Activated CD8-positive, alpha-beta memory T cell treated with anti-CD3 and anti-CD28 coated beads for 4 hours (primary cell): ENCODE measurements around the gene STAM2.
"Not testable (repeated sequence)": the region's sequence is repeated elsewhere in the genome, so short reads cannot be mapped to it uniquely, and the experiment has no call there.

Source experiments
- DNase-seq, 2 donors: peaks; one replicate each; pipeline ENCODE4 v3.0.0-alpha.2; 2020; ENCODE audit warnings: low read depth in 2 of 2

The STAM2 gene

GRCh38 chr2:152106464-152106863, 69.1 kb downstream of the STAM2 start:
- no peak for DNase-seq

- DNase-seq: no peak
These were observed 72.3 kb downstream of the STAM2 start for GRCh38 chr2:152103271-152103670.

GRCh38 chr2:152100961-152101360, 74.6 kb downstream of the STAM2 start:
- no peak for DNase-seq

- no peak for DNase-seq
These were observed 76.1 kb downstream of the STAM2 start for GRCh38 chr2:152099367-152100050.

GRCh38 chr2:152098496-152099366, 76.8 kb downstream of the STAM2 start, which contains the start of gene CACNB4:
TSS of gene CACNB4 (minus strand) at chr2:152099044.
- no peak for DNase-seq

GRCh38 chr2:152097801-152098495, 77.6 kb downstream of the STAM2 start:
- no peak for DNase-seq

GRCh38 chr2:152097290-152097800, 78.2 kb downstream of the STAM2 start:
- no peak for DNase-seq

- no peak for DNase-seq
These were observed 80.4 kb downstream of the STAM2 start for GRCh38 chr2:152095146-152095545.

GRCh38 chr2:152094014-152094413, 81.5 kb downstream of the STAM2 start:
- no peak for DNase-seq

GRCh38 chr2:152093464-152093863, 82.1 kb downstream of the STAM2 start:
- DNase-seq: no peak

- DNase-seq: no peak
These were observed 83.5 kb downstream of the STAM2 start for GRCh38 chr2:152092095-152092494.

- not testable (repeated sequence) for DNase-seq
These were observed 84.8 kb downstream of the STAM2 start for GRCh38 chr2:152090726-152091125.

- DNase-seq: no peak
These were observed 86.3 kb downstream of the STAM2 start for GRCh38 chr2:152089238-152089637.

GRCh38 chr2:152088006-152088405, 87.6 kb downstream of the STAM2 start:
- DNase-seq: no peak

GRCh38 chr2:152086231-152086630, 89.3 kb downstream of the STAM2 start:
- DNase-seq: no peak

- DNase-seq: no peak
These were observed 91.5 kb downstream of the STAM2 start for GRCh38 chr2:152084076-152084475.

GRCh38 chr2:152083202-152083875, 92.2 kb downstream of the STAM2 start:
- no peak for DNase-seq

GRCh38 chr2:152078662-152079061, 96.9 kb downstream of the STAM2 start:
- no peak for DNase-seq

GRCh38 chr2:152078023-152078422, 97.5 kb downstream of the STAM2 start:
- no peak for DNase-seq

- no peak for DNase-seq
These were observed 100.0 kb downstream of the STAM2 start for GRCh38 chr2:152075461-152076050.

- no peak for DNase-seq
These were observed 103.6 kb downstream of the STAM2 start for GRCh38 chr2:152072011-152072410.
